PFSK-1 (cell line): ENCODE data around the gene GOLGA6D.

Experiments
- FOXP2 ChIP-seq: optimal IDR thresholded peaks from 2 replicates; pipeline ENCODE3; 2011; ENCODE audit warnings: borderline replicate concordance, control low read depth, inconsistent platforms; ENCODE audit not compliant: insufficient read depth; ENCODE audit errors: extremely low read length, extremely low read depth
- POLR2AphosphoS5 ChIP-seq: IDR thresholded peaks from 2 replicates; pipeline ENCODE4 v1.6.1; 2012; ENCODE audit warnings: low read depth, mild to moderate bottlenecking, control low read depth, low read length, moderate library complexity
- SIN3A ChIP-seq: IDR thresholded peaks from 2 replicates; pipeline ENCODE4 v1.6.1; 2012; ENCODE audit warnings: mild to moderate bottlenecking, low read length, moderate library complexity, borderline replicate concordance; ENCODE audit not compliant: insufficient read depth
- TAF1 ChIP-seq: IDR thresholded peaks from 2 replicates; pipeline ENCODE4 v1.6.1; 2012; ENCODE audit warnings: low read length, control low read depth, borderline replicate concordance; ENCODE audit not compliant: insufficient read depth
- TF ChIP-seq, protein P1 (sequence below), 2 experiments: IDR thresholded peaks; 2 replicates each; pipeline versions ENCODE4 v1.6.1 to v1.8.0; 2011 to 2012; ENCODE audit warnings: low read depth in 2 of 2, low read length in 2 of 2, control low read depth in 1 of 2, inconsistent platforms in 1 of 2, mild to moderate bottlenecking in 1 of 2, moderate library complexity in 1 of 2; ENCODE audit not compliant: insufficient read depth in 1 of 2

DNA sequence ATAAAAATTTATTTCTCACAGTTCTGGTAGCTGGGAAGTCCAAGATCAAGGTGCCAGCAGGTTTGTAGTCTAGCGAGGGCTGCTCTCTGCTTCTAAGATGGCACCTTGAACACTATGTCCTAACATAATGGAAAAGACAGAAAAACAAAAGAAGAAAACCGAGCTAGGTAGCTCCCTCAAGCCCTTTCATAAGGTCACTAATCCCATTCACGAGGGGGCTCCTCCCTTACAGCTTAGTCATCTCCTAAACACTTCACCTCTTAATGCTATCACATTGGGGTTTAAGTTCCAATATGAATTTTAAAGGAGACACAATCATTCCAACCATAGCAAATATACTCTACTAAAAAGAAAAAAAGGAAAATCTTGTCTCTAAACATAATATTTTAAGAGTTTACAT lies 23.6 kb downstream of the GOLGA6D start:
- TF ChIP-seq TAF1 (no peak), POLR2AphosphoS5 (no peak), SIN3A (no peak), FOXP2 (no peak)
- TF ChIP-seq, protein P1, sequence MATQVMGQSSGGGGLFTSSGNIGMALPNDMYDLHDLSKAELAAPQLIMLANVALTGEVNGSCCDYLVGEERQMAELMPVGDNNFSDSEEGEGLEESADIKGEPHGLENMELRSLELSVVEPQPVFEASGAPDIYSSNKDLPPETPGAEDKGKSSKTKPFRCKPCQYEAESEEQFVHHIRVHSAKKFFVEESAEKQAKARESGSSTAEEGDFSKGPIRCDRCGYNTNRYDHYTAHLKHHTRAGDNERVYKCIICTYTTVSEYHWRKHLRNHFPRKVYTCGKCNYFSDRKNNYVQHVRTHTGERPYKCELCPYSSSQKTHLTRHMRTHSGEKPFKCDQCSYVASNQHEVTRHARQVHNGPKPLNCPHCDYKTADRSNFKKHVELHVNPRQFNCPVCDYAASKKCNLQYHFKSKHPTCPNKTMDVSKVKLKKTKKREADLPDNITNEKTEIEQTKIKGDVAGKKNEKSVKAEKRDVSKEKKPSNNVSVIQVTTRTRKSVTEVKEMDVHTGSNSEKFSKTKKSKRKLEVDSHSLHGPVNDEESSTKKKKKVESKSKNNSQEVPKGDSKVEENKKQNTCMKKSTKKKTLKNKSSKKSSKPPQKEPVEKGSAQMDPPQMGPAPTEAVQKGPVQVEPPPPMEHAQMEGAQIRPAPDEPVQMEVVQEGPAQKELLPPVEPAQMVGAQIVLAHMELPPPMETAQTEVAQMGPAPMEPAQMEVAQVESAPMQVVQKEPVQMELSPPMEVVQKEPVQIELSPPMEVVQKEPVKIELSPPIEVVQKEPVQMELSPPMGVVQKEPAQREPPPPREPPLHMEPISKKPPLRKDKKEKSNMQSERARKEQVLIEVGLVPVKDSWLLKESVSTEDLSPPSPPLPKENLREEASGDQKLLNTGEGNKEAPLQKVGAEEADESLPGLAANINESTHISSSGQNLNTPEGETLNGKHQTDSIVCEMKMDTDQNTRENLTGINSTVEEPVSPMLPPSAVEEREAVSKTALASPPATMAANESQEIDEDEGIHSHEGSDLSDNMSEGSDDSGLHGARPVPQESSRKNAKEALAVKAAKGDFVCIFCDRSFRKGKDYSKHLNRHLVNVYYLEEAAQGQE (IDR thresholded peaks at IDR 0.05; ENCODE audit: insufficient read depth in 1 of 2, low read depth in 2 of 2, low read length in 2 of 2) = no peak
